SU-DHL-6 (cell line): Measurements from ENCODE around the gene TSPAN12.

Source experiments
- EZH2phosphoT487 ChIP-seq: fragments of 200-600 bp; sonication (generic), shearing (Covaris generic); conservative IDR thresholded peaks from 2 replicates; pipeline ENCODE4 v1.6.1; 2018; ENCODE audit warnings: mild to moderate bottlenecking, antibody characterized with exemption, low read length, moderate library complexity, mixed read lengths
- TF ChIP-seq, protein P1 (sequence below): fragments of 200-600 bp; sonication (generic); IDR thresholded peaks from one replicate; pipeline ENCODE4 v1.5.1; 2017; ENCODE audit warnings: antibody characterized with exemption, mild to moderate bottlenecking, low read length, moderate library complexity; ENCODE audit not compliant: insufficient read depth, poor library complexity, severe bottlenecking

DNA sequence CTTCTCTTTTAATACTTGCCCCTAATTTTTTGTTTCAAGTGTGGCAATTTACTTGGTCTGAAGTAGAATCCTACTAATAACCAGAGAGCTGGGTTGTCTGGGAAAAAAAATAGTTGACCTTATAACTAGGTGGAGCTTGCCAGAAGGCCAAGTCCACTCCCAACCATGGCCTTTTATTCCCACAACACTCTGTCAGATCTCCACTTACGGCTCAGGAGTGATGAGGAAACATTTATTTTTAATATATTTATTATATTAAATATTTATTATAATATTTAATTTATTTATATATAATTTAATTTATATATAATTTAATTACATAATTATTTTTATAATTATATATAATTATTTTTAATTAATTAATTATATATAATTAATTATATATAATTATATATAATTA lies 58.8 kb downstream of the TSPAN12 start:
- TF ChIP-seq, protein P1, sequence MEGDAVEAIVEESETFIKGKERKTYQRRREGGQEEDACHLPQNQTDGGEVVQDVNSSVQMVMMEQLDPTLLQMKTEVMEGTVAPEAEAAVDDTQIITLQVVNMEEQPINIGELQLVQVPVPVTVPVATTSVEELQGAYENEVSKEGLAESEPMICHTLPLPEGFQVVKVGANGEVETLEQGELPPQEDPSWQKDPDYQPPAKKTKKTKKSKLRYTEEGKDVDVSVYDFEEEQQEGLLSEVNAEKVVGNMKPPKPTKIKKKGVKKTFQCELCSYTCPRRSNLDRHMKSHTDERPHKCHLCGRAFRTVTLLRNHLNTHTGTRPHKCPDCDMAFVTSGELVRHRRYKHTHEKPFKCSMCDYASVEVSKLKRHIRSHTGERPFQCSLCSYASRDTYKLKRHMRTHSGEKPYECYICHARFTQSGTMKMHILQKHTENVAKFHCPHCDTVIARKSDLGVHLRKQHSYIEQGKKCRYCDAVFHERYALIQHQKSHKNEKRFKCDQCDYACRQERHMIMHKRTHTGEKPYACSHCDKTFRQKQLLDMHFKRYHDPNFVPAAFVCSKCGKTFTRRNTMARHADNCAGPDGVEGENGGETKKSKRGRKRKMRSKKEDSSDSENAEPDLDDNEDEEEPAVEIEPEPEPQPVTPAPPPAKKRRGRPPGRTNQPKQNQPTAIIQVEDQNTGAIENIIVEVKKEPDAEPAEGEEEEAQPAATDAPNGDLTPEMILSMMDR, result no peak
- no peak for TF ChIP-seq EZH2phosphoT487
